Mesothelial cell of epicardium (in vitro differentiated cells): Measurements from ENCODE around the gene CCSER1. TPM values are rescaled to one million over a fixed set of nuclear protein-coding genes. Genes with fewer than 3 reads are reported as not detected.
"Not testable (repeated sequence)": the region's sequence is repeated elsewhere in the genome, so short reads cannot be mapped to it uniquely, and the experiment has no call there.

ENCODE experiments used
- DNase-seq, 2 experiments: peaks; one replicate each; pipeline ENCODE4 v3.0.0; 2021; ENCODE audit warnings: low spot score in 2 of 2; ENCODE audit not compliant: unreplicated experiment in 2 of 2
- H3K27ac Mint-ChIP-seq: 2 replicates; pipeline ENCODE4 v1.8.0; 2021; ENCODE audit warnings: mixed read lengths
- H3K27me3 Mint-ChIP-seq: 2 replicates; pipeline ENCODE4 v1.8.0; 2021; ENCODE audit warnings: low read depth, mixed read lengths
- H3K36me3 Mint-ChIP-seq: 2 replicates; pipeline ENCODE4 v1.8.0; 2021; ENCODE audit warnings: mixed read lengths
- H3K4me1 Mint-ChIP-seq: 2 replicates; pipeline ENCODE4 v1.8.0; 2021; ENCODE audit warnings: mixed read lengths
- H3K4me3 Mint-ChIP-seq: 2 replicates; pipeline ENCODE4 v1.8.0; 2021; ENCODE audit warnings: mild to moderate bottlenecking, moderate library complexity, mixed read lengths
- H3K9me3 Mint-ChIP-seq: 2 replicates; pipeline ENCODE4 v1.8.0; 2021; ENCODE audit warnings: mixed read lengths
- CTCF ChIP-seq: fragments of 200-600 bp; sonication (generic); IDR thresholded peaks from one replicate; pipeline ENCODE4 v1.5.0; 2021; ENCODE audit warnings: antibody characterized with exemption; ENCODE audit not compliant: unreplicated experiment
- total RNA-seq: library from RNA; stranded (reverse); gene quantifications from 3 replicates; pipeline ENCODE4 v1.2.1, GENCODE V29; 2021

Gene CCSER1
- total RNA-seq, 1 donor from 2014 or later, result 7.2 TPM

GRCh38 chr4:90290345-90290744 is 163.2 kb downstream of the CCSER1 start:
- Mint-ChIP-seq H3K36me3 (no peaks in the 10 kb centered on the region), H3K27ac (no peak overlapping the region), H3K4me3 (no peak overlapping the region), H3K9me3 (no peaks in the 10 kb centered on the region), H3K27me3 (no peaks in the 10 kb centered on the region), H3K4me1 (no peaks in the 10 kb centered on the region)
- DNase-seq, result no peak
- TF ChIP-seq CTCF, result no peak

- H3K4me1 Mint-ChIP-seq, result no peaks in the 10 kb centered on the region
- no peak for DNase-seq
- H3K27ac Mint-ChIP-seq, result no peak overlapping the region
- no peak overlapping the region for H3K4me3 Mint-ChIP-seq
- no peak for TF ChIP-seq CTCF
- H3K9me3 Mint-ChIP-seq, result no peaks in the 10 kb centered on the region
- no peaks in the 10 kb centered on the region for H3K27me3 Mint-ChIP-seq
- no peaks in the 10 kb centered on the region for H3K36me3 Mint-ChIP-seq
These were observed 165.2 kb downstream of the CCSER1 start for GRCh38 chr4:90292438-90292837.

GRCh38 chr4:90293320-90293719 is 166.1 kb downstream of the CCSER1 start:
- Mint-ChIP-seq H3K9me3 (no peaks in the 10 kb centered on the region), H3K4me3 (no peak overlapping the region), H3K27me3 (no peaks in the 10 kb centered on the region), H3K27ac (no peak overlapping the region), H3K36me3 (no peaks in the 10 kb centered on the region), H3K4me1 (no peaks in the 10 kb centered on the region)
- TF ChIP-seq CTCF, result peak; percentile 83
- no peak for DNase-seq

- no peak for TF ChIP-seq CTCF
- peaks cover 4% of the 10 kb centered on the region for H3K9me3 Mint-ChIP-seq
- H3K4me1 Mint-ChIP-seq, result no peaks in the 10 kb centered on the region
- no peak for DNase-seq
- H3K27ac Mint-ChIP-seq, result no peak overlapping the region
- no peaks in the 10 kb centered on the region for H3K27me3 Mint-ChIP-seq
- no peak overlapping the region for H3K4me3 Mint-ChIP-seq
- H3K36me3 Mint-ChIP-seq, result no peaks in the 10 kb centered on the region
These were observed 172.2 kb downstream of the CCSER1 start for GRCh38 chr4:90299373-90299772.

GRCh38 chr4:90306810-90307209 is 179.6 kb downstream of the CCSER1 start:
- Mint-ChIP-seq H3K9me3 (peaks cover 4% of the 10 kb centered on the region), H3K27ac (no peak overlapping the region)

GRCh38 chr4:90317140-90317539 is 189.9 kb downstream of the CCSER1 start:
- not testable (repeated sequence) for H3K36me3 Mint-ChIP-seq, H3K4me3 Mint-ChIP-seq, H3K4me1 Mint-ChIP-seq, H3K9me3 Mint-ChIP-seq, DNase-seq, H3K27ac Mint-ChIP-seq, H3K27me3 Mint-ChIP-seq

More at GRCh38 chr4:90306810-90307209, 179.6 kb downstream of the CCSER1 start:
- H3K27me3 Mint-ChIP-seq, result no peaks in the 10 kb centered on the region
- TF ChIP-seq CTCF, result no peak
- no peak for DNase-seq
- H3K4me1 Mint-ChIP-seq, result no peaks in the 10 kb centered on the region
- H3K36me3 Mint-ChIP-seq, result no peaks in the 10 kb centered on the region
- H3K4me3 Mint-ChIP-seq, result no peak overlapping the region
